ENCODE measurements around the gene TLCD5.

GRCh38 chr11:120290956-120291355 lies 34.1 kb upstream of the TLCD5 start:
- TF ChIP-seq CTCF (conservative IDR thresholded peaks at IDR 0.05; ENCODE audit: low read depth, low read length), result no peak
- TF ChIP-seq EZH2 (IDR thresholded peaks at IDR 0.05; ENCODE audit: low read length, unreplicated experiment), result no peak
